Neural progenitor cell (in vitro differentiated cells): Measurements from ENCODE around the gene HOXC10. TPM values are rescaled to one million over a fixed set of nuclear protein-coding genes. Genes with fewer than 3 reads are reported as not detected.
A peak's percentile ranks its signal among the peaks of the same experiment; 100 is the strongest.

ENCODE experiments used
- DNase-seq: peaks from one replicate; pipeline ENCODE4 v3.0.0-alpha.2; 2016; ENCODE audit warnings: low spot score
- H2AFZ ChIP-seq: fragments of 200-600 bp; sonication (generic); replicated peaks from 2 replicates; pipeline ENCODE4 v1.6.1; 2016; ENCODE audit warnings: antibody characterized with exemption
- H3F3A ChIP-seq: fragments of 200-600 bp; sonication (generic); 2 replicates; pipeline ENCODE4 v1.6.1; 2016; ENCODE audit warnings: antibody characterized with exemption, low read depth
- H3K27ac ChIP-seq: fragments of 200-600 bp; sonication (generic); 2 replicates; pipeline ENCODE4 v1.5.1; 2016; ENCODE audit warnings: mild to moderate bottlenecking
- H3K27me3 ChIP-seq: fragments of 200-600 bp; sonication (generic); 2 replicates; pipeline ENCODE4 v1.6.1; 2016; ENCODE audit warnings: mild to moderate bottlenecking, moderate library complexity
- H3K36me3 ChIP-seq: fragments of 200-600 bp; sonication (generic); 2 replicates; pipeline ENCODE4 v1.5.1; 2016
- H3K4me1 ChIP-seq: fragments of 200-600 bp; sonication (generic); 2 replicates; pipeline ENCODE4 v1.6.1; 2016; ENCODE audit warnings: mixed run types
- H3K4me2 ChIP-seq: fragments of 200-600 bp; sonication (generic); 2 replicates; pipeline ENCODE4 v1.6.1; 2016
- H3K4me3 ChIP-seq: fragments of 200-600 bp; sonication (generic); 2 replicates; pipeline ENCODE4 v1.5.1; 2016
- H3K79me2 ChIP-seq: fragments of 200-600 bp; sonication (generic); 2 replicates; pipeline ENCODE4 v1.6.1; 2016; ENCODE audit warnings: low read depth
- H3K9ac ChIP-seq: fragments of 200-600 bp; sonication (generic); 2 replicates; pipeline ENCODE4 v1.6.1; 2016
- H3K9me3 ChIP-seq: fragments of 200-600 bp; sonication (generic); 2 replicates; pipeline ENCODE4 v1.5.1; 2016; ENCODE audit warnings: low read depth
- H4K20me1 ChIP-seq: fragments of 200-600 bp; sonication (generic); 2 replicates; pipeline ENCODE4 v1.6.1; 2016; ENCODE audit warnings: low read depth
- H3K27ac Mint-ChIP-seq: 3 replicates; pipeline ENCODE4 v1.8.0; 2021; ENCODE audit warnings: mixed read lengths
- H3K27me3 Mint-ChIP-seq: 2 replicates; pipeline ENCODE4 v1.8.0; 2022; ENCODE audit warnings: low read depth, mild to moderate bottlenecking, inconsistent platforms, moderate library complexity, mixed read lengths; ENCODE audit not compliant: insufficient read depth
- H3K36me3 Mint-ChIP-seq: 3 replicates; pipeline ENCODE4 v1.8.0; 2021; ENCODE audit warnings: mixed read lengths
- H3K4me1 Mint-ChIP-seq: 3 replicates; pipeline ENCODE4 v1.8.0; 2021; ENCODE audit warnings: mixed read lengths
- H3K4me3 Mint-ChIP-seq: 3 replicates; pipeline ENCODE4 v1.8.0; 2021; ENCODE audit warnings: mild to moderate bottlenecking, moderate library complexity, mixed read lengths
- H3K9me3 Mint-ChIP-seq: 3 replicates; pipeline ENCODE4 v1.8.0; 2020; ENCODE audit warnings: mixed read lengths
- EZH2 ChIP-seq: fragments of 200-600 bp; sonication (generic); IDR thresholded peaks from 2 replicates; pipeline ENCODE4 v1.6.1; 2017; ENCODE audit warnings: antibody characterized with exemption, mild to moderate bottlenecking, moderate library complexity
- EZH2phosphoT487 ChIP-seq: fragments of 200-600 bp; sonication (generic); IDR thresholded peaks from 2 replicates; pipeline ENCODE4 v1.6.1; 2017; ENCODE audit warnings: antibody characterized with exemption
- total RNA-seq: library from RNA; depleted of rRNA; stranded (reverse); fragments of >200 nt; gene quantifications from 2 replicates; pipeline ENCODE4 v1.2.3, GENCODE V29; 2015; ENCODE audit warnings: low replicate concordance
- TF ChIP-seq, protein P1 (sequence below): fragments of 200-600 bp; sonication (generic); IDR thresholded peaks from 2 replicates; pipeline ENCODE4 v1.5.1; 2017; ENCODE audit warnings: antibody characterized with exemption, mild to moderate bottlenecking

HOXC10 gene
- total RNA-seq, 1 donor from 2014 or later = not detected

DNA sequence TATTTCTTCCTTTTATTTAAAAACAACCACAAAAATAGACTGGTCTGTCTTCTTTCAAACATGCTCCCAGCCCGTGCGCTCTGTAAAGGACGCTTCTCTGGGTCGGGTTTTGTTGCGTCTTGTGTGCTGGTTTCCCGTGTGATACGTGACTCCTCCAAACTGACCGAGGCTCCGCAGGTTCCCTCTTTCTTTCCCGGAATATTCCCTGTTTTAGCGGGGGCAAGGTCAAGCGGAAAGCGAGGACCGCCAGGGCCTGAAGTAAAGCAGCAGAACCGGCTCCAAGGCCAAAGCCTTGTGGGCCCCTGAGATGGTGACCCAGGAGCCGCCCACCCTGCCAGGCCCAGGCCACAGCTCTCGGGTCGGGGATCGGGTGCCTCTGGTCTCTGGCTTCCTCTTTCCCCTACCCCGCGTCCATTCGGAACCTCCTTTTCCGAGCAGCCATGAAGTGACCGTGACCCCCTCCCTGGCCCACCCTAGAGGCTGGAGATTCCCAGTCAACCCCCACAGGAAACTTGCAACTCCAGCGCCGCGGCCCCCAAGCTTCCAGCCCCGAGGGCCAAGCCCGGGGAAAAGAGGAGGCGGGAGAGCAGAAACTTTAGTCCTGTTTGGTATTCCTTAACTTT lies 885 bp upstream of the HOXC10 start:
- Histone ChIP-seq H2AFZ (no peak overlapping the region), H3F3A (no peaks in the 10 kb centered on the region), H3K27ac (no peak overlapping the region), H3K9ac (no peak overlapping the region), H3K36me3 (no peaks in the 10 kb centered on the region), H3K4me1 (no peaks in the 10 kb centered on the region), H3K79me2 (no peaks in the 10 kb centered on the region), H3K9me3 (no peaks in the 10 kb centered on the region), H3K4me2 (no peak overlapping the region), H4K20me1 (peaks cover 82% of the 10 kb centered on the region), H3K4me3 (no peak overlapping the region), H3K27me3 (peaks cover 100% of the 10 kb centered on the region)
- no peaks in the 10 kb centered on the region for H3K4me1 Mint-ChIP-seq
- no peak for DNase-seq
- no peak overlapping the region for H3K4me3 Mint-ChIP-seq
- H3K36me3 Mint-ChIP-seq = no peaks in the 10 kb centered on the region
- TF ChIP-seq EZH2phosphoT487 (peak; percentile 82), EZH2 (peak; percentile 88)
- TF ChIP-seq, protein P1, sequence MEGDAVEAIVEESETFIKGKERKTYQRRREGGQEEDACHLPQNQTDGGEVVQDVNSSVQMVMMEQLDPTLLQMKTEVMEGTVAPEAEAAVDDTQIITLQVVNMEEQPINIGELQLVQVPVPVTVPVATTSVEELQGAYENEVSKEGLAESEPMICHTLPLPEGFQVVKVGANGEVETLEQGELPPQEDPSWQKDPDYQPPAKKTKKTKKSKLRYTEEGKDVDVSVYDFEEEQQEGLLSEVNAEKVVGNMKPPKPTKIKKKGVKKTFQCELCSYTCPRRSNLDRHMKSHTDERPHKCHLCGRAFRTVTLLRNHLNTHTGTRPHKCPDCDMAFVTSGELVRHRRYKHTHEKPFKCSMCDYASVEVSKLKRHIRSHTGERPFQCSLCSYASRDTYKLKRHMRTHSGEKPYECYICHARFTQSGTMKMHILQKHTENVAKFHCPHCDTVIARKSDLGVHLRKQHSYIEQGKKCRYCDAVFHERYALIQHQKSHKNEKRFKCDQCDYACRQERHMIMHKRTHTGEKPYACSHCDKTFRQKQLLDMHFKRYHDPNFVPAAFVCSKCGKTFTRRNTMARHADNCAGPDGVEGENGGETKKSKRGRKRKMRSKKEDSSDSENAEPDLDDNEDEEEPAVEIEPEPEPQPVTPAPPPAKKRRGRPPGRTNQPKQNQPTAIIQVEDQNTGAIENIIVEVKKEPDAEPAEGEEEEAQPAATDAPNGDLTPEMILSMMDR = no peak
- peaks cover 6% of the 10 kb centered on the region for H3K9me3 Mint-ChIP-seq
- no peak overlapping the region for H3K27ac Mint-ChIP-seq
- H3K27me3 Mint-ChIP-seq = peaks cover 99% of the 10 kb centered on the region

DNA sequence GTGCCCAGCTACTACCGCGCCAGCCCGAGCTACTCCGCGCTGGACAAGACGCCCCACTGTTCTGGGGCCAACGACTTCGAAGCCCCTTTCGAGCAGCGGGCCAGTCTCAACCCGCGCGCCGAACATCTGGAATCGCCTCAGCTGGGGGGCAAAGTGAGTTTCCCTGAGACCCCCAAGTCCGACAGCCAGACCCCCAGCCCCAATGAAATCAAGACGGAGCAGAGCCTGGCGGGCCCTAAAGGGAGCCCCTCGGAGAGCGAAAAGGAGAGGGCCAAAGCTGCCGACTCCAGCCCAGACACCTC lies 697 bp downstream of the HOXC10 start:
- H3K27ac ChIP-seq = no peak overlapping the region
- TF ChIP-seq EZH2phosphoT487 (no peak), EZH2 (no peak)
- TF ChIP-seq, protein P1 = no peak
- H3K4me3 ChIP-seq = no peak overlapping the region
- H4K20me1 ChIP-seq = peaks cover 86% of the 10 kb centered on the region
- H3K4me1 ChIP-seq = no peaks in the 10 kb centered on the region
- no peak overlapping the region for H2AFZ ChIP-seq
- H3K9me3 ChIP-seq = no peaks in the 10 kb centered on the region
- peaks cover 100% of the 10 kb centered on the region for H3K27me3 ChIP-seq
- H3K9ac ChIP-seq = no peak overlapping the region
- Mint-ChIP-seq H3K4me3 (no peak overlapping the region), H3K36me3 (no peaks in the 10 kb centered on the region), H3K27me3 (peaks cover 99% of the 10 kb centered on the region), H3K27ac (no peak overlapping the region), H3K4me1 (no peaks in the 10 kb centered on the region), H3K9me3 (peaks cover 9% of the 10 kb centered on the region)
- H3F3A ChIP-seq = no peaks in the 10 kb centered on the region
- DNase-seq = no peak
- no peaks in the 10 kb centered on the region for H3K79me2 ChIP-seq
- no peaks in the 10 kb centered on the region for H3K36me3 ChIP-seq
- H3K4me2 ChIP-seq = no peak overlapping the region

DNA sequence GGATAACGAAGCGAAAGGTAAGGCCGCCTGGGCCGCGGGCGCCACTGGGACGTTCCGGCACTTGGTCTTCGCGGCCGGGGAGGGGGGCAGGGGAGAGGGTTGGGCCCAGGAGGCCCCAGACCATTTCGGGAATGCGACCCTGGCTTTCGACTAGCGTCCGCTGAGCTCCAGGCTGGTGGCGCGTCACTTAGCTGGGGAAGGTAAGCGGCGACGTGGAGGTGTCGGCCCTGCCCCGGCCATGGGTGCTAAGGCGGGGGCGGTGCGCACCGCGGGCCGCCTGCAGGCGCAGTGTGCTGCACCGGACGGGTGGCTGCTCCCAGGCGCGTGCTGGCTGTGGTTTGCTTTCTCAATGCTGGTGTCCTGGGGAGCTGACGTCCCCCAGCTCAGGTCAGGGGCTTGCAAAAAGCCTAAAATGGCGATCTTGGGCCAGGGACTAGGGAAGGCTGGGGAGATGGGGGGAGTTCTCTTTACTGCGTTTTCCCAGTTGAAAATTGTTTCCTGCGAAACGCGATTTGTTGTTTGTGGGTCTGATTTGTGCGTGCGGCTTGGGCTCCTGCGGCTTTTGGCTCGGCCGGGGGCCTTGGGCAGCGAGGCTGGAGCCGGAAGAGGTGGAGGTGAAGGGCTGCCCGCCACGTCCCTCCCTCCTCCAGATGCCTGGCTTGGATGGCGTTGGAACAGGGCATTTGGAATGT lies 1.2 kb downstream of the HOXC10 start:
- no peaks in the 10 kb centered on the region for H3K79me2 ChIP-seq
- Mint-ChIP-seq H3K4me3 (no peak overlapping the region), H3K4me1 (no peaks in the 10 kb centered on the region), H3K27ac (no peak overlapping the region), H3K9me3 (peaks cover 9% of the 10 kb centered on the region), H3K36me3 (no peaks in the 10 kb centered on the region), H3K27me3 (peaks cover 99% of the 10 kb centered on the region)
- peak; percentile 97 for TF ChIP-seq EZH2phosphoT487
- TF ChIP-seq EZH2 = peak; percentile 99
- TF ChIP-seq, protein P1 = no peak
- H3K9ac ChIP-seq = no peak overlapping the region
- no peaks in the 10 kb centered on the region for H3K4me1 ChIP-seq
- H4K20me1 ChIP-seq = peaks cover 85% of the 10 kb centered on the region
- peaks cover 100% of the 10 kb centered on the region for H3K27me3 ChIP-seq
- no peak overlapping the region for H2AFZ ChIP-seq
- H3K27ac ChIP-seq = no peak overlapping the region
- DNase-seq = no peak
- no peaks in the 10 kb centered on the region for H3K36me3 ChIP-seq
- H3K4me3 ChIP-seq = no peak overlapping the region
- no peaks in the 10 kb centered on the region for H3K9me3 ChIP-seq
- H3F3A ChIP-seq = no peaks in the 10 kb centered on the region
- H3K4me2 ChIP-seq = no peak overlapping the region
